HG02571 (cell line): ENCODE measurements around the gene ZNF407.

Experiments
- ATAC-seq: cut with Tn5 transposase; IDR thresholded peaks from one replicate; pipeline ENCODE4 v1.9.1; 2021; ENCODE audit warnings: mild to moderate bottlenecking, moderate library complexity; ENCODE audit not compliant: unreplicated experiment

The ZNF407 gene

GRCh38 chr18:75036917-75037688, 439.4 kb downstream of the ZNF407 start:
- no peak for ATAC-seq

DNA sequence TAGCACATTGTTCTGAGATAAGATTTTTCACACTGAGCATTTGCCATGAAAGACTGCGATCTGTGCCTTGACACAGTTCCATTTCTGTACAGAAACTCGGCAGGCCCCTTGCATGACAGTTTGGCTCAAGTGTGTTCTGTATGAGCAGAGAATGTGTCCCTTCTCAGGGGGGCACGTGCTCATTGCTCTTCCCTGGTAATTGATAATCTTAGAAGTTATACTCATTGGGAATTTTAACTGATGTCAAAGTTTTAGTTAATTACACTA, 440.0 kb downstream of the ZNF407 start:
- ATAC-seq, result no peak

DNA sequence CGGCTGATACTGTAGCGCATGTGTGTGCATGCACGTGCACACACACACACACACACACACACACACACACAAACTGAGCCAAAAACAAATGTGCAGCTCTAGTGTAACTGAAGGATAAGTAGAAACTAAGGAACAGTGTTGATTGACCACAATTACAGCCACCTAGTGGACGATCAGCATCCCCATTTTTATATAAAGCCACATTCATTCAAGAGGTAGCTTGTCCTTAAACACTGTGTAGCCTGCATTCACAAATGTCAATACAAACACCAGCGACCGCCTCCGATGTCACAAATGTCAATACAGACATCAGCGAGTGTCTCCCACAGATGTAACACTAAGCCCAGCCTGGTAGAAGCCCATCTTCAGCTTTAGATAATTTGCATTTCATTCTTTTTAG, 443.9 kb downstream of the ZNF407 start:
- ATAC-seq, result no peak

DNA sequence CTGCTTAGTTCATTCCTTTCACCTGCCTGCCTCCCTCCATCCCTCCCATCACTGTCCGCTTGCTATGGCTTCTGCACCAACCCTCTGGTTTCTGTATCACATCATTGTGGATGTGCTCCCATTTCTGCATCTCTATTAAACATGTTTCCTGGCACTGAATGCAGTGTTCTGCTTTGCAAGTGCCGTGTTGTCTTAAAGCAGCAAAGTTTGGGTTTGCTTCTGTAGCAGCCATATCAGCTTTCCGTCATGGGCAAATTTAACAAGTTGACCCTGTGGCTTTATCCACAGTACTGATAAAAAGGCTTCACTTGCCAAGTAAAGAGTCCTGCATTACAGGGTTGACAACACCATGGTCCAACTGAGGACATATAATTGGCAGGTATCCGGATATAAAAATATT, 445.8 kb downstream of the ZNF407 start:
- ATAC-seq, result no peak

- ATAC-seq, result no peak
Observed at GRCh38 chr18:75044296-75044695, 446.6 kb downstream of the ZNF407 start.

DNA sequence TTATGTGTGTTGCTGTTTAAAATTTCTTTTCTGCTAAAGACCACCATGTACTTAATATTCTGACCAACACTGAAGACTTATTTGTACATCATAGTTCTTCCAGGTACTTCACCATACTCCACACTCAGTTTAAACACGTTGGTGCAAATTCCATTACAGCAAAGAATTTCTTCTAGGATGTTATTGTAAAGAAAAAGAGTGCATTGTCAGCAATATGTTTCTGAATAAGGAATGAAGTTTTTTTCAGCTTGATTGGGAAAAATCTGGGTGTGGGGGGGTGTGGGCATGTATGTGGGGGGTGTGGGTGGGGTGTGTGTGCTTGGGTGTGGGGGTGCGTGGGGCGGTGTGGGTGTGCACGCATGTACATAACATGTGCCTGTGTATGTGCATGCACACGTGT, 447.1 kb downstream of the ZNF407 start:
- ATAC-seq, result no peak

DNA sequence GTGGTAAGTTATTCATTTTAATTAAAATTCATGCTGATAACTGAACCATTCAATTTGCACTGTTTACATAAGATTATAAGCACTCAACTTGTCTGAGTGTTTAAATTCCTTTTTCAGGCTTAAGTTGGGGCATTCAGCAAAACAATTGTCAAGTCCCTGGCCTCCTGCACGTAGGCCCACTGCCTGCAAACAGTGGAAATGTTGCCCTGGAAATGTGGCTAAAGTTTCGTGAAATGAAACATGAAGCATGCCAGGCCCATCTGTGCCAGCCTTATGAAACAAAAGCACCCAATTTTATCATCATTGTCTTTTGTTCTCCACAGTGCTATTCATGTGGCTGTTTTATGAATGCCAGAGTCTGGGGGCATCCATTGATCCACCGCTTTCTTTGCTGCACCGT, 447.6 kb downstream of the ZNF407 start:
- no peak for ATAC-seq

DNA sequence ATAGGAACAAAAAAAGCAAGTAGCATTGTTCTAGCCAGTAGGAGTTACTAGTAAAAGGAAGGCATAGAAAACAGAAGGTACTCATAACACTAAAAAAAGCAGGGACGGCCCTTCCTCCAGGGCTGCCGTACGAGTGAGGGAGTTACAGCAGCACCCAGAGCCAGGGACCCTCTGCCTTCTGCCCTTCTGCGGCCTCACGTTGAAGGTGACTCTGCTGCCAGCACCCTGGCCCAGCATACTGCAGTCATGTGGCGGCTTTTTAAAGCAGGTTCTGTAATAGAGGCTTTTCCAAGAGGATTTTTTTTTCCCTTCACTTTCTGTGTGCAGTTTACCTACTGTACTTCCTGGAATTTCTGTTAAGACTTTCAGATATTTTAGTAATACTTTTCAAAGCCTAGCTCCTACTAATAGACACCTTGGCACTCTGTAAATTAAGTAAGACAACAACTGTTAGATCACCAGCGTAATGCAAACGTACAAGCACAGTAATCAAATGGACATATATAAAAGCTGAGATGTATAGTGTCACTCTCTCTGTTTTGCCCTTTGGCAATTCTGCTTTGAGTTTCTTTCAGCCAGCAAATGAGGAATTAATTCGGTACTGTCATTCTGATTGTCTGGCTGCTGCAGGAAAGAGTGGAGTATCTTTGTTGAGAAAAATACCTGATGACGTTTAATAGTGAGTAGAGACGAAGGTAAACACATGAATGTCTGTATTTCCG, 449.7 kb downstream of the ZNF407 start:
- ATAC-seq, result no peak

GRCh38 chr18:75048776-75049454, 451.2 kb downstream of the ZNF407 start:
- ATAC-seq, result no peak

DNA sequence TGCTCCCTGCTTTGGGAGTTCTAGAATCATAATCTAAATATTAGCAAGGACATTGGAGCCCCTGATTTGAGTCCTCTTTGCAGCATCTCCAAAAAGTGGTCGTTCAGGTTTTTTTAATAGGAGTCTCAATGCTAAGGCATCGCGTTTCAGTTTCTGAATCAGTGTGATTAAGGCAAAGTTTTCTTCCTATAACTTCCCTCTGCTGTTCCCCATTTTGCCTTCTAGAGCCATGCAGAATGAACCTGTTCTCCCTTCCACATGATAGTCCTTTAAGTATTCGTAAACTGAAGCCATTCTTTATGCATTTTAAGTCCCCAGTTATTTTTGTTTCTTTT, 451.8 kb downstream of the ZNF407 start:
- no peak for ATAC-seq

- ATAC-seq, result no peak
Observed at GRCh38 chr18:75051757-75052156, 454.1 kb downstream of the ZNF407 start.

GRCh38 chr18:75052475-75052874, 454.8 kb downstream of the ZNF407 start:
- ATAC-seq, result no peak

- no peak for ATAC-seq
Observed at GRCh38 chr18:75053028-75053629, 455.5 kb downstream of the ZNF407 start.

DNA sequence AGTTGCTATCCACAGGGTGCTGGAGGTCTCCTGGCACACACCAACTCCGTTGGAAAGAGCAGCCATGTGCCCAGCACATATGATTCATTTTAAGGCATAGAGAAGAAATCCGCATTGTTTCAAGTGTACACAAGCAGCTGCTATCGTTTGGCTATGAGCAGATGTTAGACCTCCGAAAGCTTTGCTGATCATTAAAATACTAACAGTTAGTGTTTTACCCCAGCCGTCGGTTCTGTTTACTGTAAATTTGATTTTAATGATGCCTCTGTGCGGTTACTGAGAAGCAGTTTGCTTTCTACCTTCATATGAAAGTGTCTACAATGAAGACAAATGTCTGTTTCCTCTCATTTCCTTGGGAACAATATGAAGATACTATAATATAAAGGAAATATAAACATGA, 456.4 kb downstream of the ZNF407 start:
- no peak for ATAC-seq

- ATAC-seq, result no peak
Observed at GRCh38 chr18:75054611-75055010, 456.9 kb downstream of the ZNF407 start.

- ATAC-seq, result no peak
Observed at GRCh38 chr18:75057169-75057960, 459.7 kb downstream of the ZNF407 start.

GRCh38 chr18:75060185-75060584, 462.5 kb downstream of the ZNF407 start:
- ATAC-seq, result no peak

DNA sequence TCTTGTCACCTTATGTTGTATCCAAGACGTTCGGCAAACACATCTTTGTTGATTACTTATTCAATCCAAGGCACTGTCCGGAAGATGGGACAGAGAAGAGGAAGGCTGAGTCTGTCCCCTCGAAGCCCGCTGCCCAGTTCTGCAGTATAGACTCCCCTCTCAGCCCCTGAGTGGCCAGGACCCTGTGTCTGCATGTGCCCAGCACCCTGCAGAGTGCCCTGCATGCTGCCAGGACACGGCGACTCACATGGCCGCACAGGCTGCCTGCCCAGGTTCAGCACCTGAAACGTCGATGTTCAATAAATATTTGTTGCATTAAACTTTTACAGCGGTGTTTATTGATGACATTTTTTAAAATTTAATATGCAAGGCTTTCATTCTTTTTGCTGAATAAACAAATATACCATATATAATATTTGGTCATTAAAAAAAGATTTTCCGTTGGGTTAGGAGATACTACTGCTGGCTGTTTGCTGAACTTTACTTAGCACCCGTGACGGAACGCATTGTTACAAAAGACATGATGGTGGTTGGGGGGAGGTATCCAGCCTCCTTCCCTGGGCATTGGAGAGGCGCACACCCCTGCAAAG, 464.7 kb downstream of the ZNF407 start:
- ATAC-seq, result no peak

DNA sequence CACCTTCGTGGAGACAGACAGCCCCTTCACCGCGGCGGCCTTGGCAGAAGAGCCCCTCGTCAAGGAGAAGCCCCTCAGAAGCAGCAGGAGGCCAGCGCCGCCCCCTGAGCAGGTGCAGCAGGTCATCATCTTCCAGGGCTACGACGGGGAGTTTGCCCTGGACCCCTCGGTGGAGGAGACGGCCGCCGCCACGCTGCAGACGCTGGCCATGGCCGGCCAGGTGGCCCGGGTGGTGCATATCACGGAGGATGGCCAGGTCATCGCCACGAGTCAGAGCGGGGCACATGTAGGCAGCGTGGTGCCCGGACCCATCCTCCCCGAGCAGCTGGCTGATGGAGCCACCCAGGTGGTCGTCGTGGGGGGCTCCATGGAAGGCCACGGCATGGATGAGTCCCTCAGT, 465.5 kb downstream of the ZNF407 start:
- ATAC-seq, result no peak

DNA sequence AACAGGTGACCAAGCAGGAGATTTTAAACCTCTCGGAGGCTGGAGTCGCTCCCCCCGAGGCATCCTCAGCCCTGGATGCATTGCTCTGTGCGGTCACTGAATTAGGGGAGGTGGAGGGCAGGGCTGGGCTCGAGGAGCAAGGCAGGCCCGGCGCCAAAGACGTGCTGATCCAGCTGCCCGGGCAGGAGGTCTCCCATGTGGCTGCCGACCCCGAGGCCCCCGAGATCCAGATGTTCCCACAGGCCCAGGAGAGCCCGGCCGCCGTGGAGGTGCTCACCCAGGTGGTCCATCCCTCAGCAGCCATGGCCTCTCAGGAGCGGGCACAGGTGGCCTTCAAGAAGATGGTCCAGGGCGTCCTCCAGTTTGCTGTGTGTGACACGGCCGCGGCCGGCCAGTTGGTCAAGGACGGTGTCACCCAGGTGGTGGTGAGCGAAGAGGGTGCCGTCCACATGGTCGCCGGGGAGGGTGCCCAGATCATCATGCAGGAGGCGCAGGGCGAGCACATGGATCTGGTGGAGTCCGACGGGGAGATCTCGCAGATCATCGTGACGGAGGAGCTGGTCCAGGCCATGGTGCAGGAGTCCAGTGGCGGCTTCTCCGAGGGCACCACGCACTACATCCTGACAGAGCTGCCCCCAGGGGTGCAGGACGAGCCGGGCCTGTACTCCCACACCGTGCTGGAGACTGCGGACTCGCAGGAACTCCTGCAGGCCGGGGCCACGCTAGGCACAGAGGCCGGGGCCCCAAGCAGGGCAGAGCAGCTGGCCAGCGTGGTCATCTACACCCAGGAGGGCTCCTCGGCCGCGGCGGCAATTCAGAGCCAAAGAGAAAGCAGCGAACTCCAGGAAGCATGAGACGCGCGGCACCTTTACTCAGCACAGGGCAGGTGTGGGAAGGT, 466.2 kb downstream of the ZNF407 start:
- ATAC-seq, result no peak
